PC-9 (cell line): ENCODE measurements around the gene COPA.

Source experiments
- CTCF ChIP-seq: fragments of 200-600 bp; sonication (generic); conservative IDR thresholded peaks from 2 replicates; pipeline ENCODE4 v1.6.1; 2017; ENCODE audit warnings: mixed run types, antibody characterized with exemption, mild to moderate bottlenecking, moderate library complexity
- EZH2 ChIP-seq: fragments of 200-600 bp; sonication (generic); IDR thresholded peaks from 2 replicates; pipeline ENCODE4 v1.8.0; 2017; ENCODE audit warnings: antibody characterized with exemption, low read depth

- TF ChIP-seq CTCF (no peak), EZH2 (no peak)
Observed at GRCh38 chr1:160363951-160364735, 21.1 kb upstream of the COPA start.
